Fibroblast of skin of scalp (primary cell): ENCODE data around the gene JAKMIP3.

ENCODE experiments used
- DNase-seq: peaks from one replicate; pipeline ENCODE4 v3.0.0-alpha.2; 2013

The JAKMIP3 gene

GRCh38 chr10:132111121-132111731 is 45.5 kb downstream of the JAKMIP3 start:
- DNase-seq, result no peak

GRCh38 chr10:132111871-132112341 is 46.2 kb downstream of the JAKMIP3 start:
- DNase-seq, result no peak

GRCh38 chr10:132112611-132113010 is 46.9 kb downstream of the JAKMIP3 start:
- DNase-seq, result no peak

DNA sequence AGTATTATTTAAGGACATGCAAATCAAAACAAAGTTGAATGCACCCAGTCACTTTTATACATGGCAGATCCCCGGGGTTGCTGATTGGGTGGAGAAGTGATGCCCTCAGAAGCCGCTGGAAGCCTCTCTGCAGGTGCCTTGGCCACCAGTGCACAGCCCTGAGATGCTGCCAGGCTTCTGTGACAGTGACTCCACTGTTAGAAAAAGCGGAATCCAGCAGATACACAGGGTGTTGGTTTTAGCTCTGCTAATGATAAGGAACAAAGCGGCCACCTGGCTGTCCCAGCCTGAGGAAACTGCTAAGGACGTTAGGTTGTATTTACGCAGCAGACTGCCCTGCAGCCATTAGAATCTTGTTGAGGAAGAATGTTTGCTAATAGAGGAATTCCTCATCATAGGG is 47.5 kb downstream of the JAKMIP3 start:
- DNase-seq, result no peak

GRCh38 chr10:132113766-132114365 is 48.1 kb downstream of the JAKMIP3 start:
- no peak for DNase-seq

GRCh38 chr10:132114953-132115520 is 49.3 kb downstream of the JAKMIP3 start:
- no peak for DNase-seq
